HG03175 (cell line): ENCODE data around the gene SMIM35.

Experiments
- ATAC-seq: cut with Tn5 transposase; IDR thresholded peaks from one replicate; pipeline ENCODE4 v1.9.1; 2021; ENCODE audit warnings: mild to moderate bottlenecking, moderate library complexity; ENCODE audit not compliant: unreplicated experiment

The SMIM35 gene

DNA sequence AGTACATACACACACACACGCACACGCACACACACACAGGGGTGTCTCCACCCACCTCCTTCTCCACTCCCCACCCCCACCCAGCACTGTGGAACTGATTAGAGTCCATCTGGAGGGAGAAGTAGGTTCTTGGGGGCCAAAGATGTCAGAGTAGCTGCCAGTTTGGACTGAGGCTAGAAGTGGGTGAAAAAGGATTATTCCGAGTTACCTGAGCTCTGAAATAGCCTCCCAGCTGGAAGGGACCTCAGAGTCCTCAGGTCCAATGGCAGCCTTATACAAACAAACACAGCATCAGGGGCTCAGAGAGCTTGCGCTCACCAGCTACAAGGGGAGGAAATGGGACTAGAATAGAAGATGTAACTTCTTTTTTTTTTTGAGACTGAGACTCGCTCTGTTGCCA is 79.7 kb downstream of the SMIM35 start:
- no peak for ATAC-seq

DNA sequence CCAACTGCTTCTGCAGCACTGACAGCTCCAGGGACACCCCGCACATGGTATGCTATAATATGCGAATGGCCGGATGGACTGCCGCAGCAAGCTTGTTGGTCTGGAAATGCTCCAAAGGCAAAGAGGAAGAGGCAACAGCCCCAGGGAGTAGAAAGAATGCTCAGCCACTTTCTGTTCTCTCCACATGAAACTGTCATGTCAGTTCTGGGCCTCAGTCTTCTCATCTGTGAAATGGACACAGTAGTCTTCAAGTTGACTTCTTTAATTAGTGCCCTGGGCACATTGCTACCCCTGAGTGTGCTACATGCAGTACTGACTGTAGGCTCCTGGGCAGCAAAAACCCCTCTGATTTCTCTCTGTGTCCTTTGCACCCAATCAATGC is 80.6 kb downstream of the SMIM35 start:
- no peak for ATAC-seq

DNA sequence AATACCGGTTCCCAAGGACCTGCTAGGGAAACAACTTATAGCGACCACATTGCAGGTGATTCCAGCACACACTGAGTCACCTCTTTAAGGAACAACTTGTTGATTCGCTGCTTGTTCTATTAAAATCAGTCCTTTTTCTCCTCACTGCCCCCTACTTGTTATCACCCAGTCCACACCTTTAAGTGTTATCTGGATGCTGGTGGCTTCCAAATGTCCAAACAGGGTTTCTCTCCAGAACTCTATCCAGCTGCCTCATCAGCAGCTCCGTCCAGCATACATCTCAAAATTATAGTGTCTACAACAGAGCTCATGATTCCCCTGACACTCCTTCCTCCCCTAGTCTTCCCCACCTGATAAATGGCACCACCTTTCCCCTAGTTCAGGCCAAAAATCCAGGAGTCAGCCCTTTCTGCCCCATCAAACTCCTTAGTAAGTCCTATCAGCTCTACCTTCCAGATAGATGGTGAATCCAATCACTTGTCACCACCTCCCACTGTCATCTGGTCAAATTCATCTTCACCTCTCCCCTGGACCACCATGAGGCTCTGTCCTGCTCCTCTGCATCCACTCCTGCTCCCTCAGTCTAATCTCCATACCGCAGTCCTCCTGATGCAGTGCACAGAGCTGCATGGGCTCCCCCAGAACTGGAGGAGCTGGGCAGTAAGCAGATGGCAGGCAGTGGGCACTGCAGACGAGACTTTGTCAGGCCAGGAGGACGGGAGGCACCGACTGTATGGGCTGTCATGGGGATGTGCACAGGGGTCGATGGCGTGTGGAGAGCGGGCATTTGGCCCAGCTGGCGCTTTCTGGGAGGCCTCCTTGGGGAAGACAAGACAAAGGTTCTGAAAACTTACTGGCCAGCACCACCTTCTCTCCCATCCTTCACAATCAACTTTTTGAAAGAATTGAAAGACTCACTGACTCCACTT is 81.3 kb downstream of the SMIM35 start:
- no peak for ATAC-seq

DNA sequence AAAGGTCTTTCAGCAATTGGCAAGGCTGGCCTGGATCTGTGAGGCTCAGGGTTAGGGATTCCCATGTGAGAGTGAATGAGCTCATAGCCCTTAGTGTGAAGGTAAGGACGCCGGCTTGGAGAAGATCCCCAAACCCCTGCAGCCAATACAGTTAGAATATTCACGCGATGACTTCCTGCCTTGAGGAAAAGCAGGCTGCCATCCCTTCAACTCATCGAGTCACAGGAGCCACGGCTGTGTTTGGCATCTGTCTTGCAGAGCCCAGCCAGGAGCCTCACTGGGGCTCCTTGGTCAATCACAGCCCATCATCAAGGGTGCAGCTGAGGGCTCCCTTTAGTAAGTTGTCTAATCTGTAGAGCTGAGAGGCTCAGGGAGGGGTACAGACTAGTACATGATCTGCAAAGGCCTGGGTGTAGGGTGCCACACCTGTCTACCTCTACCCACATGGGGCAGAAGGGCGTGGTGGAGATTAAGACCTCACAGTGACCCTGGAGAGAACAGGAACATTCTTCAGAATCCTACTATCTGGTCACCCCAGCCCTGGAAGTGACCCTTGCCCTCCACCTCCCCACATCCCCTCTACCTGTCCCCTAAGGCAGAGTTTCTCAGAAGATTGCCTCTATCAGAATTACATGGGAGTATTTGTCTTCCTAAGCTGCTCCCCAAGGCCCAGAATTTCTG is 82.1 kb downstream of the SMIM35 start:
- ATAC-seq, result no peak

DNA sequence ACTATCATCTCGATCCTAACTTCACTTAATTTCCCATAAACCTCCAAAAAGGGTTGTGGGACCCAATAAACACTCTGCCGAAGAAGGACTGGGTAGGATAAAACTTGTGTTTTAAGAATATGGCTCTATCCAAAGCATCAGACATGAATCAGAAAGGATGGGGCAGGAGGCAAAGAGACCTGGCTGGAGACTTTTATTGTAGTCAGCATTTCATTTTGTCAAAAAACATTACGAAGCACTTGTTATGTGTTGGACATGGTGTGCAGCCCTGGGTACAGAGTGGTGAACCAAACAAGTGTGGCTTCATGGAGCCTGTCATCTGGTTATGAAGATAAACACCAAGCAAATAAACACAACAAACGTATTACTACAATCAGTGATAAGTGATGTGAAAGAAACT is 83.3 kb downstream of the SMIM35 start:
- ATAC-seq, result no peak

DNA sequence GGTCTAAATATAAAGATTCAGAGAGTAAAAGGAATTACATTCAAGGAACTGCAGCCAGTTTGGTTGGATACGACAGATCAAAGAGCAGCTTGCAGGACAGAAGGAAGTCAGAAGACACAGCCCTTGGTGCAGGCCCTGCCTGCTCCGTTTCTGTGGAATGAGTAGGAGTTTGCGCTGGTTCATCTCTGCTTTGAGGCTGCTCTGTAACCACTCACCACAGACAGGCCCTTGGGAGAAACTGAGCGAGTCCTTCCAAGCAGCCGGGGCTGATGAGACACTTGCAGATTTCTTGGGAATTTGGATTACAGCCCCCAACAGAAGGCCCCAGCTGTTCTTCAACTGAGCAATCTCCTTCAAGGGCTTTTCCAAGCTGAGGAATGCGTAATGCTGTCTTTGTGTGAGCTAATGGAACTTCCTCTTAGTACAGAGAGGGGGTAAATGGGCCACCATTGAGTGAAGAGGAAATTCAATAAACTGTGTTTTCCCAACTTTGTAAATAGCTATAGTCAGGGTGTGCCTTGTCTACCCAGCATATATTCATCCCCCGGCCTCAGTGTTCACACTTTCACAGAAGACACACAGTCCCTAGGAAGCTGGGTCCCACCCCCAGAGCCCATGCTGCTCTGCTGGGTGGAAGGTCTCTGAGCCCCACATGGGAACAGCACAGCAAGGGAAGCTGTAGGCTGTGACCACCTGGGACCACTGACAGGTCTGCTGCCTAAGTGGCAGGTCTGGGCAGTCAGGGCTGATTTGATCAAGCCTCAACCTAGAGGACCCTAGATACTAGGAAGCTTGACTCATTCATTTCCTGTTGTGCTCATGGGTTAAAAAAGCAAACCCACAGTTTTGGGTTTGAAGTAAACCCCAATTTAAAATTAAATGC is 84.0 kb downstream of the SMIM35 start:
- ATAC-seq, result no peak

DNA sequence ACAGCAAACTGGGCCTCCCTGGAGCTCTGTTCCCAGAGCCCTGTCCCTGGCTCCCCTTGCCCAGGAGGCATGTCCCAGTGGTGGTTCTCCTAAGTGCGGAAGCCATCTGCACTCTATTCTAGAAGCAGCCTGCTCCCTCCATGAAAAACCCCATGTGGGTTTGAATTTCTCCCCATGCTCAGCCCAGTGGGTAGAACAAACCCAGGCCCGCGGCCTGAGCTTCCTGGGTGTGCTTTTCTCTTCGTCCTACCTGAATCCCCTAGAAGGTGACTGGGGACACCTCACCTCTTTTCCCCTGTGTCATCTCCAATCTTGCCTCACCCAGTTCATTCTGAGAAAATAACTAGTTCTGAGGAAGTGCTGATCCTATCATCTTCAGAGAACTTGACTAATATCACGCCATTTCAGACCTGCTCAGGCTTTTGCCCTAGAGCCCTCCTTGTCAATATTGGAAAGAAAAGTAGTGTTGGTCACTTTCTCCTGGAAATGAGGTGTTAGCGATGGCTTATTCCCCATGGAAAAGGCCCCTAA is 84.7 kb downstream of the SMIM35 start:
- ATAC-seq, result no peak

DNA sequence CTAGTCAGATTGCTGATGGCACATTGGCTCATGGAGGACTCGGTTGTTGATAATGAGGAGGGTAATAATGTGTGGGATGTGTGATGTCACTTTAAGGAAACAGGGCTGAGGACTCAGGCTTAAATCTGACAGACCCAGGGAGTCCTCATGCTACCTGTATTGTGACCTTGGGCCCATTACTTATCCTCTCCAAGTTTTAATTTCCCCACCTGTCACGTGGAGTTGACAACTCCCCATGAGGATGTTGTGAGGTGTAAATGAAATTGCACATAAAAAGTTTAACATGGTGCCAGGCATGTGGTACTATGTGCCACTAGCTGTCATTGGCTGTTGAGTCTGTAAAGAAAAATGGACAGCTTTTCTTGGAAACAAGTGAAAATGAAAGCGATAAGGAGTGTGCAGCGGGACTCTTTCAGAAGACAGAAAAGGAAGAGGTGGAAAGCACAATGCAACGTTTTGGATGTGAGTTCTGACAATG is 85.2 kb downstream of the SMIM35 start:
- no peak for ATAC-seq

DNA sequence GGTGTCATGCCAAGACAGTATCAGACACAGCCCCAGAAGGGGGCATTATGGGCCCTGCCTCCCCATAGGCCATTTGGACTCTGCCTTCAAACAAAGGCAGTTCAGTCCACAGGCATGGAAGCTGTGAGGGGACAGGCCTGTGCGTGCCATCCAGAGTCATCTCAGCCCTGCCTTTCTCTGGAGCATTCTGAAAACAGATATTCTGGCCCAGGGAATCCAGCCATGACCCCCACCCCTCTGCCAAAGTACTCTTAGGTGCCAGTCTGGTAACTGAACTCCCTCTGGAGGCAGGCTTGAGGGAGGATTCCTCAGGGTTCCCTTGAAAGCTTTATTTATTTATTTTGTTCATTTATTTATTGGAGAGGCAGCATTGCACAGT is 85.9 kb downstream of the SMIM35 start:
- no peak for ATAC-seq

DNA sequence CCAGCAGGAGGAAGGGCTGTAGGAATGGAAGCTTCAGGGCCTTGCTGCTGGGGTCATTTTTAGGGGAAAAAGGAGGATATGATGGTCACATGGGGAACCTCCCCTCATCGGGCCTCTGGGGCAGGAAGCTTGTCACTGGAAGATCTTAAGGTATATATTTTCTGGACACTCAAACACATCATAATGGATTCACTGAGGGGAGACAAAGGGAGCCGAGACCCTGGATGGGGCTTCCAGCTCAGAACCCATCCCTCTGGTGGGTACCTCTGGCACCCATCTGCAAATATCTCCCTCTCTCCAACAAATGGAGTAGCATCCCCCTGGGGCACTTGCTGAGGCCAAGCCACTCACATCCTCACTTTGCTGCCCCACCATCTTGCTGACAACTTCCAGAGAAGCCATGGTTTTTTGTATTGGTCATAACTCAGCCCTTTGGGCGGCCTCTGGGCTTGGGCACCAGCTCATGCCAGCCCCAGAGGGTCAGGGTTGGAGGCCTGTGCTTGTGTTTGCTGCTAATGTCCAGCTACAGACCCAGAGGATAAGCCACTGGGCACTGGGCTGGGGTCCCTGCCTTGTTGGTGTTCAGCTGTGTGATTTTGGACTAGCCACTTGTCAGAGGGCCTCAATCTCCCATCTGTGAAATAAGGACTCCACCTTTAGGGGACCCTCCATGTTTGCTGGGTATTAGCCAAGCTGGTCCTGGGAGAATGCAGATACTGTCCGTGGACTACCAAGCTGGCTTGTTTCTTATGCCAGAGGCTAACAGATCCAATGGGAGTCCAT is 86.5 kb downstream of the SMIM35 start:
- no peak for ATAC-seq

DNA sequence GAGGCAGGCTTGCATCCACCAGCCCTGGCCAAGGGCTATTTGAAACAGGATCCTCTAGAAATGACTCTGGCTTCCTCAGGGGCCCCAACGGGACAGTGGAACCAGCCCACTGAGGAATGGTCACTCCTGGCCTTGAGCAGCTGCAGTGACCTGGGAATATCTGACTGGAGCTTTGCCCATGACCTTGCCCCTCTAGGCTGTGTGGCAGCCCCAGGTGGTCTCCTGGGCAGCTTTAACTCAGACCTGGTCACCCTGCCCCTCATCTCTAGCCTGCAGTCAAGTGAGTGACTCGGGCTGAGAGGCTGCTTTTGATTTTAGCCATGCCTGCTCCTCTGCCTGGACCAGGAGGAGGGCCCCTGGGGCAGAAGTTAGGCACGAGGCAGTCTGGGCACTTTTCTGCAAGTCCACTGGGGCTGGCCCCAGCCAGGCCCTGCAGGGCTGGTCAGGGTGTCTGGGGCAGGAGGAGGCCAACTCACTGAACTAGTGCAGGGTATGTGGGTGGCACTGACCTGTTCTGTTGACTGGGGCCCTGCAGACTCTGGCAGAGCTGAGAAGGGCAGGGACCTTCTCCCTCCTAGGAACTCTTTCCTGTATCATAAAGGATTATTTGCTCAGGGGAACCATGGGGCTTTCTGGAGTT is 87.3 kb downstream of the SMIM35 start:
- no peak for ATAC-seq

DNA sequence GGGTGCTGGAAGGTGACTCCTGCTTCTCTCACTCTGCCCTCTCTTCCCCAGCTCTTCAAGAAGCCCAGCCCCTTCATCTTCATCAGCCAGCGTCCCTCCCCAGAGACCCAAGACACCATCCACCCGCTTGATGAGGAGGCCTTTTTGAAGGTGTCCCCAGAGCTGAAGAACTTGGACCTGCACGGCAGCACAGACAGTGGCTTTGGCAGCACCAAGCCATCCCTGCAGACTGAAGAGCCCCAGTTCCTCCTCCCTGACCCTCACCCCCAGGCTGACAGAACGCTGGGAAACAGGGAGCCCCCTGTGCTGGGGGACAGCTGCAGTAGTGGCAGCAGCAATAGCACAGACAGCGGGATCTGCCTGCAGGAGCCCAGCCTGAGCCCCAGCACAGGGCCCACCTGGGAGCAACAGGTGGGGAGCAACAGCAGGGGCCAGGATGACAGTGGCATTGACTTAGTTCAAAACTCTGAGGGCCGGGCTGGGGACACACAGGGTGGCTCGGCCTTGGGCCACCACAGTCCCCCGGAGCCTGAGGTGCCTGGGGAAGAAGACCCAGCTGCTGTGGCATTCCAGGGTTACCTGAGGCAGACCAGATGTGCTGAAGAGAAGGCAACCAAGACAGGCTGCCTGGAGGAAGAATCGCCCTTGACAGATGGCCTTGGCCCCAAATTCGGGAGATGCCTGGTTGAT is 88.0 kb downstream of the SMIM35 start:
- ATAC-seq, result no peak

DNA sequence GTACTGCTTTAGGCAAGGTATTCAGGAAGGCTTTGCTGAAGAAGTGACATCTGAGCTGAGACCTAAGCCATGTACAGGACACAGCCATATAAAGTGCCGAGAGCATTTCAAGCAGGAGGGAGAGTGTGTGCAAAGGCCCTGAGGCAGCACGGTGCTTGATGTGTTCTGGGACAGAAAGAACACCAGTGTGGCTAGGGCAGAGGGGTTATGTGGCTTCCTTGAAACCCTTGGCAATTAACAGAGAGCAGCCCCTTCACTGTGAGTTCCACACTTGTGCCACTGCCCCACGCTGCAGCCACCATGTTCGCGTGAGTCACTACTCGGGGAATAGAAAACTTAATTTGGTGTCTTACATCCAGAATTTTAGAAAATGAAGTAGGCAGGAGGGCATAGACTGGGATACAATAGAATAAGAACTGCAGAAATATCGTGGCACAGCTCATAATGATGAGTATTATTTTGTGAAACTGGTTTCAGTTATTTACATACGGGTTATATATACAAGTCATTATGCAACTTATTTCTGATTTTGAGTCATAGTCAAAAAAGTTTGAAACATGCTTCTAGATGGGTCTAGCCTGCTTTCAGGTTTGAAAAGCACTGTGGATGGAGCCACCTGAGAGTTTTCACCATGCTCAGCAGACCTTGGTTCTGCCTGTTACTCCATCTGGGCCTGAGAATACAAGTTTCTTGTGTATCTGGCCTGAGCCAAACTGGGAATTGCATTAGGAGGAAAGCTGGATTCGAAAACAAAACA is 88.8 kb downstream of the SMIM35 start:
- peak; percentile 72 for ATAC-seq

DNA sequence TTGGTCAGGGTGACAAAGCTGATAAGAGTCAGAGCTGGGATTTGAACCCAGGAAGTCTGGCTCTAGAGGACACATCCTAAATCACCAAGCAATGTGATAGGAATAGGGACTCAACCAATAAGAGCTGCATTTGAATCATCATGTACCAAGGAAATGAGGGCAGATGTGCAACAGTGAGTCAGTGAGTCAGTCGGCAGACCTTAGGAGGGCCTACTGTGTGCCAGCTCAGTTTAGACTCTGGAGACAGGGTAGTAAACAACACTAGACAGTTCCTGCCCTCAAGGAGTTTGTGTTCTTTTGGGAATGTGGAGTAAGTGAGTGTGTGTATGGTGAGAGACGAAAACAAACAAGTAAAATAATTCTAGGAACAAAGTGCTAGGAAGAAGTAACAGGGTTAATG is 89.4 kb downstream of the SMIM35 start:
- no peak for ATAC-seq

DNA sequence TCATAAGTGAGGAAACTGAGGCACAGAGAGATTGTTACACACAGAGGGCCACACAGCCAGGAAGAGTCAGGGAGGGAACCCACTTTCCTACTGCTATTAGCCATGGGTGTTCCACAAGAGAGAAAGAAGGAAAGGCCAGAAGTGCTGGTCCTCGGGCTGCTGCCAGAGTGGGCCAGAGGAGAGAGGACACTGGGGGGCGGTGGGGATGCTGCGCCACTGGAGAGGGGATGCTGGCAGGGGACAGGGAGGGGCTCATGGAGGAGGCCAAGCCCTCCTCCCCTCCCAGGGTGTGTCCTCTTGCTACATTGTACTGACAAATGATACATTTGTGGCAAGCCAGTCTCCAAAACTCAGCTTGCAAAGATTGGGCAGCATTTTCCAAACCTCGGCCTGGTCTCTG is 90.7 kb downstream of the SMIM35 start:
- ATAC-seq, result no peak

DNA sequence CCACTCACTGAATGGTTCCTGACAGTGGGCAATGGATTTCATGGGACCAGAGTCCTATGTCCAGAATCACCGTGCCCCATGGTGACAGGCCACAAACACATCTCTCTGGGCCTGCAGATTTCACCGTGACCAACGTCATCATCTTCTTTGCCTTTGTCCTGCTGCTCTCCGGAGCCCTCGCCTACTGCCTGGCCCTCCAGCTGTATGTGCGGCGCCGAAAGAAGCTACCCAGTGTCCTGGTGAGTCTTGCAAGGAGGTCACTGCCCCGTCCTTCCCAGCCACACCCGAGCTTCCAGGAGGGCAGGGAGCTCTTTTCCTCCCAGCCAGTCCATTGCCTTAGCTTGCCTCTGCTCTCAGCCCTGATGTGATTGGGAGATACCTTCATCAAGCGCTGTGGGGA is 91.3 kb downstream of the SMIM35 start:
- ATAC-seq, result no peak

DNA sequence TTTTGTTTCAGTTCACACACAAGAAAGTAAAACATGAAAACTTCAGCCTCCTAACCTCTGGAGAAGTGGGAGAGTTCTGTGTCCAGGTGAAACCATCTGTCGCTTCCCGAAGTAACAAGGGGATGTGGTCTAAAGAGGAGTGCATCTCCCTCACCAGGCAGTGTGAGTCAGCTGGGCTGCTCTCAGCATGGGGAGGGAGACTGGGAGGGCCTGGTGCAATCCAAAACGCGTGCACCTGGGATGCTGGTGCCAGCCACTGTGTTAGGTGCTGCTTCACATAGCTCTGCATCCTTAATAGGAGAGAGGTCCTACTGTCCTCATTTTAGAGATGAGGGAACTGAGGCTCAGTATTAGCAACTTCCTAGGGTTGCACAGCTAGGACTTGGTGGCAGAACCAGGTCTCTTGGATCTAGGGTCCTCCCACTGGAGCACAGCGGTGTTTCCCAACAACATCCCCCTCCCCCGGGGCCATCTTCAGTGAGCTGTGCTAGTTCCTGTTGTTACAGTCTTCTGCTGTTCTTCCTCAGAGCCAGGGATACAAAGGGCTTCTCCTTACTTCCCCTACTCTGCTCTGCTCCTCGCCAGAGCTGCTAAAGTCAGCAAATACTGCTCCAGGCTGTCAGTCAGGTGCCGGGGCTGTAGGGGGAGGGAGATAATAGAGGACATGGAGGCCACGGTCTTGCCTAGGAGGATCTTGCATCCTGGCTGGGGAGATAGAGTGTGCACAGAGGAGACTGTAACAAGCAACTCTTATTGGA is 92.6 kb downstream of the SMIM35 start:
- ATAC-seq, result no peak

DNA sequence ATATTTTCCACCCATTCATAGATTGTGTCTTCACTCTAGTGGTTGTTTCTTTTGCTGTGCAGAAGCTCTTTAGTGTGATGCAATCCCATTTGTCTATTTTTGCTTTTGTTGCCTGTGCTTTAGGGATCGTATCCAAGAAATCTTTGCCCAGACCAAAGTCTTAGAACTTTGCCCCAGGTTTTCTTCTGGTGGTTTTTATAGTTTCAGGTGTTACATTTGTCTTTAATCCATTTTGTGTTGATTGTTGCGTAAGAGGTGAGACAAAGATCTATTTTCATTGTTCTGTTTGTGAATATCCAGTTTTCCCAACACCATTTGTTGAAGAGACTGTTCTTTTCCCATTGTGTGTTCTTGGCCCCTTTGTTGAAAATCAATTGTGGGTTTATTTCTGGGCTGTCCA is 94.1 kb downstream of the SMIM35 start:
- no peak for ATAC-seq
